GM04503 (cell line): ENCODE data around the gene RSRC1.
"Not testable (repeated sequence)": the region's sequence is repeated elsewhere in the genome, so short reads cannot be mapped to it uniquely, and the experiment has no call there.

ENCODE experiments used
- DNase-seq: peaks from one replicate; pipeline ENCODE4 v3.0.0-alpha.2; 2012; ENCODE audit warnings: low read depth

The RSRC1 gene

DNA sequence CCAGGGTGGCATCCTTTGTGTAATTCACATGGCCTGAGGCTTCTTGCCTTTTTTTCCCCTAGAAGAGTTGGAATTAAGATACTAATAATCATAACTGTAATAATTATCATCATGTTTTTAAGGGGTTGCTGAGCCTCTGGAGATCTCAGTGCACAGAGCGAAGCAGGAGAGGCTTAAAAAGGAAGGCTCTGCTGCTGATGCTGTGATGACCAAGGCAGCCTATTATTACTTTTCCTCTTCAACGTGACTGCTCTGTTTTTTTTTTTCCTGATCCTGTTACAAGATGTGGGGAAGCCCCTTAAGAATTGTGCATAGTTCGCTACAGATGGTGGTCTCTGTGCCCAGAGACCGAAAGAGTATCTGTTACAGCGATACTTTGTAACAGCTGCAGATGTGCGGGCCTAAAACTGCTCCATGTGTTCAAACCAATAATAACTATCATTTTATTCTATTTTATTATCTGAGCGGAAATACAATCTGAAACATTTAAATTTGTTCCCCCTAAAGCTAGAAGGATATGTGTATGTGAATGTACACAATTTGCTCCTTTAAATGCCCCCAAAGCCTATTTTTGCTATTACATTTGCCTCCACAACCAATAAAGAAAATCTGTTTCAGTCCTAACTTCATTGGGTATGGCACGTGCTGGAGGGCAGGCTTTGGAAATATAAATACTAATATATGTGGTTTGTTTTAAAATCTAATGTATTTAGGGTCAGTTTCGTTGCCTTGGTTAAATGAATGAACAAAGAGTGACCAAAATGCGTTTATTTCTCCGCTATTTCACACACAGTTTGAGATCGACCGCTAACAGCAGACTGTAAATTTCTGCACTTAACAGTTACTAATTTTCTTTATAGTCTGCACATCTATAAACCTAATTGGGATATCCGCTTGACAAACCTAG lies 8.3 kb upstream of the RSRC1 start:
- DNase-seq, result no peak

DNA sequence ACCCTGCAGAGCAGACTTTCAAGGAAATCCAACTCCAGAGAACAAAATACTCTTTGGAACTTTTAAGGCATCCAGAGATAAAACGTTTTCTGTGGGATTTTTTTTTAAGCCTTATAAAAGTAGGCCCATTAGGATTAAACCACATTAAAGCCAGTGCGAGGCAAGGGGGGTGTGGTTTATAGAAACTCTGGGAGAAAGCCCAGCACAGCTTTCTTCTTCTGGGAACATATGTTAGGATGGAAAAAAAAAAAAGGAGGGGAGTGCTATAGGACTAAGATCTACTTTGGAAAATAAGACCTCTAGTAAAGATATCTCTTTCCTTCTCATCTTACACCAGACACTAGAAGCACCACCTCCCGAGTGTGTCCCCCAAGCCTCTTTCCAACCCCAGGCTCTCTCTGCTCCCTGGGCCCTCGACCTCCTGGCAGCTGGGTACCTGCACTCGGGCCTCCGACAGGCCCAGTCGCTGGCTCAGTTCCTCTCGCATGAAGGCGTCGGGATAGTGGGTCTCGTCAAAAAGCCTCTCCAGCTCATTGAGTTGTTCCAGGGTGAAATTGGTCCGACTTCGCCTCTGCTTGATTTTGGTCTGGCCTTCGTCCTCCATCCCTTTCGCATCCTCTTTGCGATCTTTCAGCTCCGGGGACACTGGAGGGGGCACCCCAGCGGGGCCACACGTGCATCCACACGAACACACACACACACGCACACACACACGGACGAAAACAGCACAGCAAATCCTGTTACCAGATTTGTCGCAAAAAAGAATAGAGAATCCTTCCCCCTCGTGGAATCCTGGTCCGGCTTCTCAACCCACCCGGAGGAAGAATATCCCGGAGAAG lies 7.4 kb upstream of the RSRC1 start:
- DNase-seq, result no peak

GRCh38 chr3:158103081-158103886 lies 6.6 kb upstream of the RSRC1 start:
- peak; percentile 33 for DNase-seq

- no peak for DNase-seq
Observed at GRCh38 chr3:158103887-158104327, 6.0 kb upstream of the RSRC1 start.

GRCh38 chr3:158104431-158104921 lies 5.4 kb upstream of the RSRC1 start:
- DNase-seq, result peak; percentile 9

- peak; percentile 16 for DNase-seq
Observed at GRCh38 chr3:158105119-158105709, 4.7 kb upstream of the RSRC1 start.

DNA sequence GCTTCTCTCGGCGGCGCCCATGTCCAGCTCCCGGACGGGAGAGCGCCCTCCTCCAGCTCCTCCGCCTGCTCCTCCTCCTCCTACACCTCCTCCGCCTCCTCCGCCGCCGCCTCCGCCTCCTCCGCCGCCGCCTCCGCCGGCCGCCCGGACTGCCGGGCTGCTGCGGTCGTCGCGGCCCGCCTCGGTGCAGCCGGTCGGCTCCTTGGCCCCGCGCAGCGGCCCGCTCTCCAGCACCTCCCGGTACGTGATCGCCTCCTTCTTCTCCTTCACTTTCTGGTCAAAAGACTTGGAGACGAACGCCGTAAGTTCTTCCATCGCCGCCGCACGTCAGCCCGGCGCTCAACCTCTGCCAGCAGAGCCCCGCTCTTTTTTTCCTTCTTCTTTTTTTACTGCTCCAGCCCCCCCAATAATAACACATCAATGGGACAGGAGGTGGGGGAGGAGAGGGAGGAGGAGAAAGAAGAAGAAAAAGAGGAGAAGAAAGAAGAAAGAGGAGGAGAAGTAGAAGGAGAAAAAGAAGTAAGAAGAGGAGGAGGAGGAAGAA lies 4.1 kb upstream of the RSRC1 start:
- peak; percentile 17 for DNase-seq

GRCh38 chr3:158106766-158107471 lies 3.0 kb upstream of the RSRC1 start:
- DNase-seq, result peak; percentile 8

- no peak for DNase-seq
Observed at GRCh38 chr3:158107605-158108444, 2.1 kb upstream of the RSRC1 start.

DNA sequence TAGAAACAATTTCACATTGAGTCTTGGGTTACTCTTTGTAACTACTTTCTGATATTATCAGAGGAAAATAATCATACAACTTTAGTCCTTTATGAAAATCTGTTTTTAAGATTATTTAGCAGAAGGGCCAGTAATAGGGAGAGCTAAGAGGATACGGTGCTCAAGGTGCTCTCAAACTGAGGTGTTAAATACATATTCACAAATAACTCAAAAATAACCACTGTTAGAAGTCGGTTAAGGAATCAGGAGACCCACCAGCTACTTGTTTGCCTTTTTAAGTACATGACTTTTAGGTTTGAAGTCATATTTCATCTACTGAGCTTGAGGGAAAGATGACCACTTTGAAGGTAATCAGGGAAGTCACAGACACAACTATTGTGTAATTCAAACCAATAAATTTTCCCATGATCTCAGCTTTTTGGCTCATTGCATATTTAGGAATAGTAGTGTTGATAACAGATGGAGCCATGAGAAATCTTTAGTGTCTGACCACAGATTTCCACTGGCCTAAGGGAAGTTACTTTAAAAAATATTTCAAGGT lies 1.4 kb upstream of the RSRC1 start:
- peak; percentile 11 for DNase-seq

- DNase-seq, result no peak
Observed at GRCh38 chr3:158109295-158109803, 540 bp upstream of the RSRC1 start.

DNA sequence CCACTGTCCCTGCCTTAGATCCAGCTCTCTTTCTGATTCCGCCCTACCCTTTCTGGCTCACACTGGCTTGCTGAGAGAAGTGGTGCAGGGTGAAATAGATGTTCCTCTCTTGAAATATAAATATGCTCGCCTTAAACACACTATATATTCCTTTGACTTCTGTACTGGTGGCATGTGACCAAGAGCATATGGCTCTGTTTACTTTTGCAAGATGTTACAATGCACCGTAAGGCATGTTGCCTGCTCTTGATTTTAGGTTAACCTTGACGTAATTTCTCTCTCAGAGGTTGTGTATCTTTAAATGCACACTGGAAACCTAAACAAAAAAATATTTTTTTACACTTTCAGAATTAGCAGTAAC lies 749 bp downstream of the RSRC1 start:
- DNase-seq, result no peak

GRCh38 chr3:158111861-158112260 lies 2.0 kb downstream of the RSRC1 start:
- no peak for DNase-seq

GRCh38 chr3:158113595-158113994 lies 3.7 kb downstream of the RSRC1 start:
- not testable (repeated sequence) for DNase-seq

- no peak for DNase-seq
Observed at GRCh38 chr3:158120330-158120729, 10.4 kb downstream of the RSRC1 start.

GRCh38 chr3:158121295-158121694 lies 11.4 kb downstream of the RSRC1 start:
- no peak for DNase-seq

GRCh38 chr3:158122721-158123120 lies 12.8 kb downstream of the RSRC1 start:
- DNase-seq, result not testable (repeated sequence)

GRCh38 chr3:158127250-158128219 lies 17.6 kb downstream of the RSRC1 start:
- DNase-seq, result no peak
